ENCODE data around the gene HOXC13.

HOXC13 gene

GRCh38 chr12:53972152-53972702, 33.6 kb downstream of the HOXC13 start:
- no peak for TF ChIP-seq CTCF (IDR thresholded peaks at IDR 0.05; ENCODE audit: insufficient read depth, low read depth, low read length, missing control alignments)
- DNase-seq (ENCODE audit: low read depth), result no peak
- H3K4me3 ChIP-seq (ENCODE audit: low read depth, low read length), result no peak overlapping the region

- no peak for TF ChIP-seq CTCF (IDR thresholded peaks at IDR 0.05; ENCODE audit: insufficient read depth, low read depth, low read length, missing control alignments)
- H3K4me3 ChIP-seq (ENCODE audit: low read depth, low read length), result no peak within 1 kb of the TSS
- DNase-seq (ENCODE audit: low read depth), result no peak
These were observed 34.1 kb downstream of the HOXC13 start, which contains the start of gene HOXC11 for GRCh38 chr12:53972722-53973235. HOXC11 (plus strand) TSS chr12:53973126; CDS start chr12:53973242, 116 bp downstream.

GRCh38 chr12:53973236-53974042, 34.8 kb downstream of the HOXC13 start:
- no peak for TF ChIP-seq CTCF (IDR thresholded peaks at IDR 0.05; ENCODE audit: insufficient read depth, low read depth, low read length, missing control alignments)
- H3K4me3 ChIP-seq (ENCODE audit: low read depth, low read length), result no peak overlapping the region
- DNase-seq (ENCODE audit: low read depth), result no peak

GRCh38 chr12:53974084-53975063, 35.7 kb downstream of the HOXC13 start, which contains the start of gene HOTAIR:
HOTAIR (minus strand) TSS chr12:53974954.
- peak within 1 kb of the TSS; percentile 43 for H3K4me3 ChIP-seq (ENCODE audit: low read depth, low read length)
- TF ChIP-seq CTCF (IDR thresholded peaks at IDR 0.05; ENCODE audit: insufficient read depth, low read depth, low read length, missing control alignments), result no peak

GRCh38 chr12:53975064-53975471, 36.4 kb downstream of the HOXC13 start:
- H3K4me3 ChIP-seq (ENCODE audit: low read depth, low read length), result peak overlapping the region; percentile 43
- no peak for TF ChIP-seq CTCF (IDR thresholded peaks at IDR 0.05; ENCODE audit: insufficient read depth, low read depth, low read length, missing control alignments)
- DNase-seq (ENCODE audit: low read depth), result peak; percentile 60

More at GRCh38 chr12:53974084-53975063, 35.7 kb downstream of the HOXC13 start, which contains the start of gene HOTAIR:
- peak; percentile 22 for DNase-seq (ENCODE audit: low read depth)

- H3K4me3 ChIP-seq (ENCODE audit: low read depth, low read length), result peak overlapping the region; percentile 1; the same call in 1 of the 2 replicates
- no peak for DNase-seq (ENCODE audit: low read depth)
- TF ChIP-seq CTCF (IDR thresholded peaks at IDR 0.05; ENCODE audit: insufficient read depth, low read depth, low read length, missing control alignments), result no peak
These were observed 37.0 kb downstream of the HOXC13 start for GRCh38 chr12:53975479-53976152.
